Activated CD8-positive, alpha-beta memory T cell treated with anti-CD3 and anti-CD28 coated beads, Interleukin-2, amount 50 U/mL, for 24 hours (primary cell): Measurements from ENCODE around the gene DNAL4.

Experiments
- DNase-seq: peaks from one replicate; pipeline ENCODE4 v3.0.0-alpha.2; 2020; ENCODE audit errors: extremely low read depth

DNAL4 gene

GRCh38 chr22:38793721-38794466, at the start of gene DNAL4:
Gene DNAL4 (minus strand): TSS chr22:38794143. CDS start chr22:38782731, 11,412 bp downstream.
- DNase-seq: peak; percentile 81

- no peak for DNase-seq
Observed at GRCh38 chr22:38843201-38843656, 49.3 kb upstream of the DNAL4 start.

- DNase-seq: no peak
Observed at GRCh38 chr22:38842512-38843200, 48.7 kb upstream of the DNAL4 start.

- DNase-seq: no peak
Observed at GRCh38 chr22:38841635-38842034, 47.7 kb upstream of the DNAL4 start.

- DNase-seq: no peak
Observed at GRCh38 chr22:38841211-38841610, 47.3 kb upstream of the DNAL4 start.

- no peak for DNase-seq
Observed at GRCh38 chr22:38840129-38840528, 46.2 kb upstream of the DNAL4 start.

GRCh38 chr22:38839686-38840085, 45.7 kb upstream of the DNAL4 start:
- no peak for DNase-seq

GRCh38 chr22:38837414-38837928, 43.5 kb upstream of the DNAL4 start:
- DNase-seq: no peak

- no peak for DNase-seq
Observed at GRCh38 chr22:38835888-38836301, 42.0 kb upstream of the DNAL4 start.

- no peak for DNase-seq
Observed at GRCh38 chr22:38834991-38835390, 41.0 kb upstream of the DNAL4 start.

GRCh38 chr22:38834215-38834953, 40.4 kb upstream of the DNAL4 start:
- no peak for DNase-seq

GRCh38 chr22:38833061-38833460, 39.1 kb upstream of the DNAL4 start:
- no peak for DNase-seq

- DNase-seq: no peak
Observed at GRCh38 chr22:38832005-38832978, 38.3 kb upstream of the DNAL4 start.

GRCh38 chr22:38831166-38831945, 37.4 kb upstream of the DNAL4 start:
- DNase-seq: no peak

- no peak for DNase-seq
Observed at GRCh38 chr22:38830845-38831108, 36.8 kb upstream of the DNAL4 start.

GRCh38 chr22:38830026-38830844, 36.3 kb upstream of the DNAL4 start:
- no peak for DNase-seq

- no peak for DNase-seq
Observed at GRCh38 chr22:38829485-38829884, 35.5 kb upstream of the DNAL4 start.

- no peak for DNase-seq
Observed at GRCh38 chr22:38828616-38829205, 34.8 kb upstream of the DNAL4 start.

- DNase-seq: no peak
Observed at GRCh38 chr22:38828191-38828590, 34.2 kb upstream of the DNAL4 start.
